Small intestine (tissue), 7 donors: ENCODE data around the gene TIGAR. TPM values are rescaled to one million over a fixed set of nuclear protein-coding genes. Genes with fewer than 3 reads are reported as not detected.
A peak's percentile ranks its signal among the peaks of the same experiment; 100 is the strongest.

ENCODE experiments used
- DNase-seq, 2 donors: peaks; one replicate each; pipeline versions ENCODE4 v3.0.0 to v3.0.0-alpha.2; 2013
- FAIRE-seq: peaks from 2 replicates; lab custom pipeline; 2012; peaks lifted over from hg19 to GRCh38; lab: Jason Lieb, UNC
- H3K27ac ChIP-seq, 3 donors: one replicate each; pipeline ENCODE4 v1.5.1; 2013; ENCODE audit warnings: low read length in 2 of 3, mild to moderate bottlenecking in 2 of 3, control low read depth in 1 of 3, inconsistent platforms in 1 of 3, low read depth in 1 of 3, moderate library complexity in 1 of 3
- H3K27me3 ChIP-seq, 3 donors: one replicate each; pipeline ENCODE4 v1.6.1; 2013; ENCODE audit warnings: low read length in 3 of 3, inconsistent platforms in 1 of 3; ENCODE audit not compliant: control insufficient read depth in 3 of 3, insufficient read depth in 3 of 3
- H3K36me3 ChIP-seq, 3 donors: one replicate each; pipeline ENCODE4 v1.6.1; 2013; ENCODE audit warnings: low read length in 3 of 3, inconsistent platforms in 1 of 3, low read depth in 1 of 3, mild to moderate bottlenecking in 1 of 3, moderate library complexity in 1 of 3; ENCODE audit not compliant: control insufficient read depth in 3 of 3, insufficient read depth in 2 of 3
- H3K4me1 ChIP-seq, 3 donors: one replicate each; pipeline ENCODE4 v1.6.1; 2013; ENCODE audit warnings: low read length in 2 of 3, inconsistent platforms in 1 of 3, low read depth in 1 of 3, mild to moderate bottlenecking in 1 of 3, moderate library complexity in 1 of 3; ENCODE audit not compliant: control insufficient read depth in 3 of 3, insufficient read depth in 2 of 3
- H3K4me3 ChIP-seq, 3 donors: one replicate each; pipeline ENCODE4 v1.5.1; 2013; ENCODE audit warnings: low read length in 3 of 3, control low read depth in 1 of 3, inconsistent platforms in 1 of 3, low read depth in 1 of 3, mild to moderate bottlenecking in 1 of 3, moderate library complexity in 1 of 3
- H3K9me3 ChIP-seq, 2 donors: one replicate each; pipeline ENCODE4 v1.6.1; 2013; ENCODE audit warnings: low read depth in 1 of 2, low read length in 1 of 2; ENCODE audit not compliant: control insufficient read depth in 2 of 2, insufficient read depth in 1 of 2
- whole genome bisulfite sequencing, 3 donors: extraction: QIAGEN DNeasy Blood & Tissue Kit; methylation state at CpG; one replicate each; pipeline ENCODE4 v1.1.7; 2013; 5-methylcytosine and 5-hydroxymethylcytosine counted together
- polyA plus RNA-seq, 4 donors: library from polyadenylated mRNA; stranded (reverse) in 3 of 4; unstranded in 1 of 4; fragments of 200-250 nt in 3 of 4; fragments of 120-200 nt in 1 of 4; gene quantifications; one replicate each; pipeline versions ENCODE4 v1.2.1 to v1.2.3, GENCODE V29; 2013
- donor health status: healthy with polysubstance abuse.
- donor health status: control.
- donor health status: control.
- donor health status: Bipolar disorder and iron deficiency.
- donor health status: healthy.

TIGAR gene
- polyA plus RNA-seq, 4 donors: 3.5 to 10.1 (median 5.4) TPM

DNA sequence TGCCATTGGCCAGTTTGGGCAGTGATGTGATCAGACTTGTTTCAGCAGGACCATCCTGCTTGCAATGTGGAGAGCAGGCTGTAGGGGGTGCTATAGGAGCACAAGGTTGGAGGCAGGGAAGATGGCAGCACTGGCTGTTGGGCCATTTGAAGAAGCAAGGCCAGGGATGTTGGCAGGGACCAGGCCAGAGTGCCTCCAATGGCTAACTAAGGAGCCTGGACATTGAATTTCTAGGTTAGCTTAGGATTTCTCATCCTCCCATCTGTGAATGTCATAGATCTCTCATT, 35.0 kb downstream of the TIGAR start:
- Histone ChIP-seq H3K27me3 (no peaks in the 10 kb centered on the region), H3K4me3 (no peak overlapping the region), H3K9me3 (peaks cover 0 to 3% of the 10 kb centered on the region in 2 donors), H3K27ac (no peak overlapping the region), H3K4me1 (no peaks in the 10 kb centered on the region), H3K36me3 (peaks cover 0 to 10% (median 2%) of the 10 kb centered on the region in 3 donors)
- FAIRE-seq (no peak), DNase-seq (peak; percentile 22 to 47)

- H3K9me3 ChIP-seq: no peaks in the 10 kb centered on the region
- H3K4me1 ChIP-seq: no peaks in the 10 kb centered on the region
- no peak overlapping the region for H3K27ac ChIP-seq
- no peaks in the 10 kb centered on the region for H3K27me3 ChIP-seq
- peaks cover 0 to 10% (median 0%) of the 10 kb centered on the region in 3 donors for H3K36me3 ChIP-seq
- DNase-seq (no peak), FAIRE-seq (no peak)
- WGBS, 3 donors: 88 to 96% (median 90%) methylated on average over 2 of the region's 2 CpGs
- H3K4me3 ChIP-seq: no peak overlapping the region
These were observed 45.1 kb downstream of the TIGAR start for GRCh38 chr12:4366090-4366489.

DNA sequence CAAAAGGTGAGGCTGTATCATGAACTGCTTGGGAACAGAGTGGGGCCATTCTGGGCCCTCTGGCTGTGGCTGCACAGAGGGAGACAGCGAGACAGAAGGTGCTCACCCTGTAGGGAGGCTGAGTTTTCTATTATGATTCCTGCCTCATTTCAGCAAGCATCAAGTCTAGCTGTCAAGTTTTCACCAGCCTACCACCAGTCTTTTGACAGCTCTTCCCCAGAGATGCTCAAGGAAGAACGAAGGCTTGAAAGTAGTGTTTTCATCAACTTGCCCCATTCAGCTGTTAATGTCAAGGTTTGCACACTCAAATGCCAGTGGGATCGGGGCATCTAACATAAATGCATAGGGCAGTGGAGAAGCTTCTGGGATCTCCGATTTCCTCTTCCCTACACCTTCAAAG, 48.5 kb downstream of the TIGAR start:
- whole genome bisulfite sequencing, 3 donors: 93 to 95% (median 94%) methylated on average over 4 of the region's 4 CpGs

DNA sequence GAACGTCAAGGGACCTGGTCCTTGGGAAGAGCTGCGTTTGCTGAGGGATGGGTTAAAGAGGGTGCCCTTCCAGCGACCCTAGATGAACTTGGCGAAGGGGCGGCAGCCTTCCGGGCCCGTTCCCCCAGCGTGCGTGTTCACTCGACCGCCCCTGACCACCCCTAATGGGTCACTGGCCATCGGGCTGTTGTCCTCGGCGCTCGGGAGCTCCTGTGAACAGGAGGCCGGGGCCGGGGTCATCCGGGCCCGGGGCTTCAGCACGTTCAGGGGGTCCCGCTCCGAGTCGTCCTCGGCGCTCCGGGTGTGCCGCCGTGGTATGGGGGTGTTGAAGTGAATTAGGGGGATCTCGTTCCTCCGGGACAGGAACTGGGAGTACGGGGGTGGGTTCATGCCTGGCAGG, 49.3 kb downstream of the TIGAR start:
- Histone ChIP-seq H3K9me3 (no peaks in the 10 kb centered on the region), H3K4me3 (no peak overlapping the region), H3K27ac (no peak overlapping the region), H3K4me1 (no peaks in the 10 kb centered on the region), H3K36me3 (peaks cover 0 to 10% (median 0%) of the 10 kb centered on the region in 3 donors), H3K27me3 (peaks cover 0 to 2% (median 0%) of the 10 kb centered on the region in 3 donors)
- WGBS, 3 donors: 93 to 96% (median 95%) methylated on average over 28 to 31 of the region's 31 CpGs
- FAIRE-seq: no peak
- no peak for DNase-seq

More for the DNA sequence above, 48.5 kb downstream of the TIGAR start:
- H3K4me1 ChIP-seq: no peaks in the 10 kb centered on the region
- FAIRE-seq: no peak
- H3K36me3 ChIP-seq: peaks cover 0 to 10% (median 0%) of the 10 kb centered on the region in 3 donors
- no peak overlapping the region for H3K4me3 ChIP-seq
- peaks cover 0 to 2% (median 0%) of the 10 kb centered on the region in 3 donors for H3K27me3 ChIP-seq
- no peaks in the 10 kb centered on the region for H3K9me3 ChIP-seq
- no peak overlapping the region for H3K27ac ChIP-seq
- no peak for DNase-seq

- H3K9me3 ChIP-seq: no peaks in the 10 kb centered on the region
- no peak overlapping the region for H3K27ac ChIP-seq
- H3K36me3 ChIP-seq: peaks cover 0 to 10% (median 0%) of the 10 kb centered on the region in 3 donors
- H3K4me3 ChIP-seq: no peak overlapping the region
- FAIRE-seq (no peak), DNase-seq (no peak)
- H3K4me1 ChIP-seq: no peaks in the 10 kb centered on the region
- 90 to 97% (median 93%) methylated on average over 2 of the region's 2 CpGs for WGBS, 3 donors
- H3K27me3 ChIP-seq: peaks cover 0 to 2% (median 0%) of the 10 kb centered on the region in 3 donors
These were observed 51.6 kb downstream of the TIGAR start for GRCh38 chr12:4372653-4373052.

DNA sequence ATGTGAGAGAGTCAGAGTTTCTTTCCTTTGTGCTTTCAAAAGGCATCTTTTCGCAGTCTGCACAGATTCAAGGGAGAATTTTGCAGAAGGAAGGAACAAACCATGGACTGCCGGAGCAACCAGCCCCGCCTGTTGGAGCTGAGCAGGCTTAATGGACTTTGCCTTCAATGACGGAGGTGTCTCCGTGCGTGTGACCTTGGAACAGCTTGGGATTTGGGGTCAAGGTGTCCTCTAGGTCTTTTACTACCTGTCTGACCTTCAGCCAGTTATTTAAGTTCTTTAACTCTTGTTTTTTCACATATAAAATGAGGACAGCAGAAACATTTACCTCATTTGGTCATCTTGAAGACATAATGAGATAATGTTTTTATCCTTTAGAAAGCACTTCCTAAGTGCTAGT, 54.4 kb downstream of the TIGAR start:
- DNase-seq: peak; percentile 31 to 58
- Histone ChIP-seq H3K27me3 (peaks cover 0 to 8% (median 0%) of the 10 kb centered on the region in 3 donors), H3K9me3 (no peaks in the 10 kb centered on the region), H3K4me3 (no peak overlapping the region), H3K27ac (no peak overlapping the region), H3K36me3 (peaks cover 0 to 5% (median 0%) of the 10 kb centered on the region in 3 donors), H3K4me1 (peaks cover 0 to 10% (median 3%) of the 10 kb centered on the region in 3 donors)
- 22 to 64% (median 50%) methylated on average over 6 of the region's 6 CpGs for WGBS, 3 donors
- FAIRE-seq: no peak

- WGBS, 3 donors: 21 to 55% (median 30%) methylated on average over 1 of the region's 1 CpG
- FAIRE-seq: no peak
These were observed 57.8 kb downstream of the TIGAR start for GRCh38 chr12:4378772-4379171.

GRCh38 chr12:4379405-4379804, 58.4 kb downstream of the TIGAR start, which contains the start of gene FGF23:
TSS of gene FGF23 (minus strand) at chr12:4379712. CDS start at chr12:4379582, 130 bp downstream.
- H3K4me3 ChIP-seq: peak within 1 kb of the TSS in 1 of 3 donors; percentile 35
- 25 to 72% (median 53%) methylated on average over 6 to 7 of the region's 7 CpGs for WGBS, 3 donors
- FAIRE-seq (no peak), DNase-seq (peak in 1 of 2 donors; percentile 77)
- peaks cover 0 to 10% (median 3%) of the 10 kb centered on the region in 3 donors for H3K4me1 ChIP-seq
- no peaks in the 10 kb centered on the region for H3K9me3 ChIP-seq
- H3K36me3 ChIP-seq: no peaks in the 10 kb centered on the region
- H3K27me3 ChIP-seq: peaks cover 0 to 5% (median 0%) of the 10 kb centered on the region in 3 donors
- H3K27ac ChIP-seq: peak within 1 kb of the TSS in 1 of 3 donors; percentile 60

More at GRCh38 chr12:4378772-4379171, 57.8 kb downstream of the TIGAR start:
- Histone ChIP-seq H3K36me3 (no peaks in the 10 kb centered on the region), H3K27me3 (peaks cover 0 to 5% (median 0%) of the 10 kb centered on the region in 3 donors), H3K27ac (peak overlapping the region in 1 of 3 donors; percentile 60), H3K4me1 (peaks cover 0 to 10% (median 3%) of the 10 kb centered on the region in 3 donors), H3K9me3 (no peaks in the 10 kb centered on the region), H3K4me3 (peak overlapping the region in 1 of 3 donors; percentile 35)
- peak; percentile 6 to 70 for DNase-seq

DNA sequence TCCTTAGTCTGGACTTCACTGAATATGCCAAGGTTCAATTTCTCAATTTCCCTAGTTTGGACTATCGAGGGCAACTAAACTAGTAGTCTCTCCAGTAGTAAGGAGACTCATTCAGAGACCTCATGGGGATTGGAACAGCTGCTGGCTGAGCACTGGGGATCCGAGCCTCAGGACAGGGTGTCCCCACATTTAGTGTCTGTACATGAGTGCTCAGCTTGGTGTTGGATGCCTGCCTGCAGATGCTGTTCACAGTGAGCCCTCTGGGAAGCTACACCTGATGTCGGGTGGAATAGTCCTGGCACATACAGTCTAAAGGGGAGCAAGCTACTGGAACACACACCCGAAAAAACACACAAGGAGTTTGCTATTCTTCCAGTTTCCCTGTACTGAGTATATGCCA, 59.3 kb downstream of the TIGAR start:
- DNase-seq: no peak
- H3K36me3 ChIP-seq: no peaks in the 10 kb centered on the region
- H3K27me3 ChIP-seq: peaks cover 0 to 5% (median 0%) of the 10 kb centered on the region in 3 donors
- peaks cover 0 to 10% (median 3%) of the 10 kb centered on the region in 3 donors for H3K4me1 ChIP-seq
- H3K27ac ChIP-seq: no peak overlapping the region
- FAIRE-seq: no peak
- no peak overlapping the region for H3K4me3 ChIP-seq
- no peaks in the 10 kb centered on the region for H3K9me3 ChIP-seq
- 81 to 88% (median 87%) methylated on average over 4 of the region's 4 CpGs for WGBS, 3 donors
